Osteoblast (primary cell): ENCODE data around the gene GLYATL2. TPM values are rescaled to one million over a fixed set of nuclear protein-coding genes. Genes with fewer than 3 reads are reported as not detected.

Source experiments
- DNase-seq: peaks from one replicate; pipeline ENCODE4 v3.0.0; 2011; ENCODE audit warnings: low spot score, mixed read lengths; ENCODE audit not compliant: insufficient read length; ENCODE audit errors: missing footprints
- H2AFZ ChIP-seq: 2 replicates; pipeline ENCODE4 v1.6.0; 2011; ENCODE audit warnings: mild to moderate bottlenecking, low read length
- H3K27ac ChIP-seq: 2 replicates; pipeline ENCODE4 v1.5.1; 2011; ENCODE audit warnings: mild to moderate bottlenecking, low read depth, low read length, moderate library complexity
- H3K27me3 ChIP-seq: 2 replicates; pipeline ENCODE4 v1.6.0; 2012; ENCODE audit warnings: mild to moderate bottlenecking, control low read depth, inconsistent platforms, low read length, moderate library complexity; ENCODE audit not compliant: insufficient read depth
- H3K36me3 ChIP-seq: 2 replicates; pipeline ENCODE4 v1.5.1; 2011; ENCODE audit warnings: mild to moderate bottlenecking, low read length, control low read depth, moderate library complexity; ENCODE audit not compliant: insufficient read depth
- H3K4me1 ChIP-seq: 2 replicates; pipeline ENCODE4 v1.5.1; 2011; ENCODE audit warnings: mild to moderate bottlenecking, low read length, control low read depth, moderate library complexity; ENCODE audit not compliant: insufficient read depth
- H3K4me2 ChIP-seq: 2 replicates; pipeline ENCODE4 v1.6.0; 2011; ENCODE audit warnings: mild to moderate bottlenecking, low read length; ENCODE audit not compliant: insufficient read depth
- H3K4me3 ChIP-seq: fragments of 200-600 bp; sonication (generic); 3 replicates; pipeline ENCODE4 v1.5.1; 2012; ENCODE audit warnings: mild to moderate bottlenecking, low read length, inconsistent platforms; ENCODE audit not compliant: insufficient read depth
- H3K79me2 ChIP-seq: 2 replicates; pipeline ENCODE4 v1.6.0; 2012; ENCODE audit warnings: mild to moderate bottlenecking, low read length, control low read depth, inconsistent platforms; ENCODE audit not compliant: insufficient read depth
- H3K9me3 ChIP-seq: 2 replicates; pipeline ENCODE4 v1.5.1; 2011; ENCODE audit warnings: low read depth, low read length, control low read depth
- H4K20me1 ChIP-seq: 2 replicates; pipeline ENCODE4 v1.6.0; 2012; ENCODE audit warnings: mild to moderate bottlenecking, low read length, control low read depth; ENCODE audit not compliant: insufficient read depth
- total RNA-seq: library from RNA; depleted of rRNA; stranded (reverse); fragments of >200 nt; gene quantifications from 2 replicates; pipeline ENCODE4 v1.2.3, GENCODE V29; 2012
- TF ChIP-seq, protein P1 (sequence below): IDR thresholded peaks from 2 replicates; pipeline ENCODE4 v1.5.1; 2011; ENCODE audit warnings: mild to moderate bottlenecking, low read depth, low read length, moderate library complexity; ENCODE audit errors: extremely low read depth

GLYATL2 gene
- total RNA-seq, 1 donor, result 1.1 TPM

- Histone ChIP-seq H3K4me3 (no peak overlapping the region), H3K4me1 (no peaks in the 10 kb centered on the region), H4K20me1 (no peaks in the 10 kb centered on the region), H3K79me2 (no peaks in the 10 kb centered on the region), H3K9me3 (no peaks in the 10 kb centered on the region), H3K27me3 (peaks cover 3% of the 10 kb centered on the region), H3K27ac (no peak overlapping the region), H3K36me3 (no peaks in the 10 kb centered on the region), H2AFZ (no peak overlapping the region), H3K4me2 (no peak overlapping the region)
- peak; percentile 37 for DNase-seq
- TF ChIP-seq, protein P1, sequence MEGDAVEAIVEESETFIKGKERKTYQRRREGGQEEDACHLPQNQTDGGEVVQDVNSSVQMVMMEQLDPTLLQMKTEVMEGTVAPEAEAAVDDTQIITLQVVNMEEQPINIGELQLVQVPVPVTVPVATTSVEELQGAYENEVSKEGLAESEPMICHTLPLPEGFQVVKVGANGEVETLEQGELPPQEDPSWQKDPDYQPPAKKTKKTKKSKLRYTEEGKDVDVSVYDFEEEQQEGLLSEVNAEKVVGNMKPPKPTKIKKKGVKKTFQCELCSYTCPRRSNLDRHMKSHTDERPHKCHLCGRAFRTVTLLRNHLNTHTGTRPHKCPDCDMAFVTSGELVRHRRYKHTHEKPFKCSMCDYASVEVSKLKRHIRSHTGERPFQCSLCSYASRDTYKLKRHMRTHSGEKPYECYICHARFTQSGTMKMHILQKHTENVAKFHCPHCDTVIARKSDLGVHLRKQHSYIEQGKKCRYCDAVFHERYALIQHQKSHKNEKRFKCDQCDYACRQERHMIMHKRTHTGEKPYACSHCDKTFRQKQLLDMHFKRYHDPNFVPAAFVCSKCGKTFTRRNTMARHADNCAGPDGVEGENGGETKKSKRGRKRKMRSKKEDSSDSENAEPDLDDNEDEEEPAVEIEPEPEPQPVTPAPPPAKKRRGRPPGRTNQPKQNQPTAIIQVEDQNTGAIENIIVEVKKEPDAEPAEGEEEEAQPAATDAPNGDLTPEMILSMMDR, result peak; percentile 85
Measured at GRCh38 chr11:58788355-58789023, 56.0 kb downstream of the GLYATL2 start.

- Histone ChIP-seq H3K79me2 (no peaks in the 10 kb centered on the region), H2AFZ (no peak overlapping the region), H4K20me1 (no peaks in the 10 kb centered on the region), H3K4me1 (no peaks in the 10 kb centered on the region), H3K4me2 (no peak overlapping the region), H3K36me3 (no peaks in the 10 kb centered on the region), H3K27me3 (peaks cover 3% of the 10 kb centered on the region), H3K4me3 (no peak overlapping the region), H3K9me3 (no peaks in the 10 kb centered on the region), H3K27ac (no peak overlapping the region)
- no peak for DNase-seq
- TF ChIP-seq, protein P1, result no peak
Measured at GRCh38 chr11:58787903-58788302, 56.6 kb downstream of the GLYATL2 start.

GRCh38 chr11:58786693-58787092 lies 57.8 kb downstream of the GLYATL2 start:
- H4K20me1 ChIP-seq, result no peaks in the 10 kb centered on the region
- no peak for DNase-seq
- H3K79me2 ChIP-seq, result no peaks in the 10 kb centered on the region

DNA sequence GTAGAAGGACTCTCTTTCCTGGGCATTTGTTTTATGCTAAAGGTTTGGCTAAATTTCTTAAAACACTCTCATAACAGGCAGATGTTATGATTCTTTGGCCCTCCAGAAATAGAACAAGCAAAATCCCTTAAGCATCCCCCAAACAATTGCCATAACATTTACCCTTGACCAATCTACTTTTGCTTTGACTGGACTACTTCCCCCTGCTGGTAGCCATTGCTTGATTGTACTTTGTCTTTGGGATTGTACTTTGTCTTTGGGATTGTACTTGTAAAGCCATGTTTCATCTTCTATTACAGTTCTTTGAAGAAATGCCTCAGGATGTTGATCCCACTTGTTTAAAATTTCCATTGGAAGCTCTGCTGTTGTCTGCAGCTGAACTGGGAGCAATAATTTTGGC lies 59.5 kb downstream of the GLYATL2 start:
- Histone ChIP-seq H3K4me3 (no peak overlapping the region), H4K20me1 (no peaks in the 10 kb centered on the region), H3K27ac (no peak overlapping the region), H3K79me2 (no peaks in the 10 kb centered on the region), H3K4me2 (no peak overlapping the region), H3K9me3 (no peaks in the 10 kb centered on the region), H3K36me3 (no peaks in the 10 kb centered on the region), H3K27me3 (no peaks in the 10 kb centered on the region), H2AFZ (no peak overlapping the region), H3K4me1 (no peaks in the 10 kb centered on the region)
- TF ChIP-seq, protein P1, result no peak
- no peak for DNase-seq

More at GRCh38 chr11:58786693-58787092, 57.8 kb downstream of the GLYATL2 start:
- Histone ChIP-seq H3K4me1 (no peaks in the 10 kb centered on the region), H2AFZ (peak overlapping the region; percentile 46), H3K4me2 (no peak overlapping the region), H3K27ac (no peak overlapping the region), H3K4me3 (no peak overlapping the region), H3K27me3 (no peaks in the 10 kb centered on the region), H3K9me3 (no peaks in the 10 kb centered on the region), H3K36me3 (no peaks in the 10 kb centered on the region)
- TF ChIP-seq, protein P1, result no peak

Other genes starting within 250 kb of the GLYATL2 start
- 1.4 and 1.8 TPM in 2 replicates for gene CNTF, start 222.0 kb downstream of the GLYATL2 start, total RNA-seq
- not detected in 2 replicates for gene GLYAT, start 112.8 kb downstream of the GLYATL2 start, total RNA-seq
- gene GLYATL1, start 94.8 kb upstream of the GLYATL2 start, total RNA-seq, result 0.29 TPM in 1 of 2 replicates, not detected in the other
- not detected in 2 replicates for gene GLYATL1B, start 241.6 kb upstream of the GLYATL2 start, total RNA-seq